Measurements from ENCODE around the gene THAP10.

Gene THAP10

DNA sequence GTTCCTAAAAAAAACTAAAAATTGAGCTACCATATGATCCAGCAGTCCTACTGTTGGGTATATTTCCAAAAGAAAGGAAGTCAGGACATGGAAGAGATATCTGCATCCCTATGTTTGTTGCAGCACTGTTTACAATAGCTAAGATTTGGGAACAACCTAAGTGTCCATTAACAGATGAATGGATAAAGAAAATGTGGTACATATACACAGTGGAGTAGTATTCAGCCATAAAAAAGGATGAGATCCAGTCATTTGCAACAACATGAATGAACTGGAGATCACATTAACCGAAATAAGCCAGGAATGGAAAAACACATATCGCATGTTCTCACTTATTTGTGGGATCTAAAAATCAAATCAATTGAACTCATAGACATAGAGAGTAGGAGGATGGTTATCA, 29.9 kb upstream of the THAP10 start:
- Histone ChIP-seq H3K27ac (ENCODE audit: extremely low read depth, low read depth, low read length) (no peak overlapping the region), H3K4me1 (ENCODE audit: control insufficient read depth, insufficient read depth, low read length) (no peaks in the 10 kb centered on the region), H3K4me3 (ENCODE audit: low read depth, low read length) (no peak overlapping the region), H3K36me3 (ENCODE audit: control insufficient read depth in 2 of 2, insufficient read depth in 1 of 2, low read length in 2 of 2) (no peaks in the 10 kb centered on the region), H3K9me3 (ENCODE audit: control insufficient read depth, insufficient read depth, low read depth, low read length) (no peaks in the 10 kb centered on the region)
- POLR2A ChIA-PET, result no interaction called here
- no peak for TF ChIP-seq MEIS1 (CRISPR knock-in tag; IDR thresholded peaks at IDR 0.05; ENCODE audit: borderline replicate concordance)
- no peak for TF ChIP-seq ZNF76 (tag by site-specific recombination; IDR thresholded peaks at IDR 0.05; ENCODE audit: borderline replicate concordance, low read depth)
- TF ChIP-seq, protein P1, sequence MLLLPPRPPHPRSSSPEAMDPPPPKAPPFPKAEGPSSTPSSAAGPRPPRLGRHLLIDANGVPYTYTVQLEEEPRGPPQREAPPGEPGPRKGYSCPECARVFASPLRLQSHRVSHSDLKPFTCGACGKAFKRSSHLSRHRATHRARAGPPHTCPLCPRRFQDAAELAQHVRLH (tag by site-specific recombination; IDR thresholded peaks at IDR 0.05), result peak; percentile 65; the same call in 1 of the 2 replicates
- TF ChIP-seq ZBTB8A (tag by site-specific recombination; IDR thresholded peaks at IDR 0.05), result no peak
- no peak for TF ChIP-seq SP7 (tag by site-specific recombination; IDR thresholded peaks at IDR 0.05)
- TF ChIP-seq, protein P2, sequence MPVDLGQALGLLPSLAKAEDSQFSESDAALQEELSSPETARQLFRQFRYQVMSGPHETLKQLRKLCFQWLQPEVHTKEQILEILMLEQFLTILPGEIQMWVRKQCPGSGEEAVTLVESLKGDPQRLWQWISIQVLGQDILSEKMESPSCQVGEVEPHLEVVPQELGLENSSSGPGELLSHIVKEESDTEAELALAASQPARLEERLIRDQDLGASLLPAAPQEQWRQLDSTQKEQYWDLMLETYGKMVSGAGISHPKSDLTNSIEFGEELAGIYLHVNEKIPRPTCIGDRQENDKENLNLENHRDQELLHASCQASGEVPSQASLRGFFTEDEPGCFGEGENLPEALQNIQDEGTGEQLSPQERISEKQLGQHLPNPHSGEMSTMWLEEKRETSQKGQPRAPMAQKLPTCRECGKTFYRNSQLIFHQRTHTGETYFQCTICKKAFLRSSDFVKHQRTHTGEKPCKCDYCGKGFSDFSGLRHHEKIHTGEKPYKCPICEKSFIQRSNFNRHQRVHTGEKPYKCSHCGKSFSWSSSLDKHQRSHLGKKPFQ (tag by site-specific recombination; IDR thresholded peaks at IDR 0.05), result no peak
- no peak for TF ChIP-seq KLF16 (tag by site-specific recombination; IDR thresholded peaks at IDR 0.05)
- peak; percentile 97 for TF ChIP-seq ZNF146 (tag by site-specific recombination; IDR thresholded peaks at IDR 0.05)
- no peak for TF ChIP-seq ZNF571 (tag by site-specific recombination; IDR thresholded peaks at IDR 0.05)
- TF ChIP-seq, protein P3, sequence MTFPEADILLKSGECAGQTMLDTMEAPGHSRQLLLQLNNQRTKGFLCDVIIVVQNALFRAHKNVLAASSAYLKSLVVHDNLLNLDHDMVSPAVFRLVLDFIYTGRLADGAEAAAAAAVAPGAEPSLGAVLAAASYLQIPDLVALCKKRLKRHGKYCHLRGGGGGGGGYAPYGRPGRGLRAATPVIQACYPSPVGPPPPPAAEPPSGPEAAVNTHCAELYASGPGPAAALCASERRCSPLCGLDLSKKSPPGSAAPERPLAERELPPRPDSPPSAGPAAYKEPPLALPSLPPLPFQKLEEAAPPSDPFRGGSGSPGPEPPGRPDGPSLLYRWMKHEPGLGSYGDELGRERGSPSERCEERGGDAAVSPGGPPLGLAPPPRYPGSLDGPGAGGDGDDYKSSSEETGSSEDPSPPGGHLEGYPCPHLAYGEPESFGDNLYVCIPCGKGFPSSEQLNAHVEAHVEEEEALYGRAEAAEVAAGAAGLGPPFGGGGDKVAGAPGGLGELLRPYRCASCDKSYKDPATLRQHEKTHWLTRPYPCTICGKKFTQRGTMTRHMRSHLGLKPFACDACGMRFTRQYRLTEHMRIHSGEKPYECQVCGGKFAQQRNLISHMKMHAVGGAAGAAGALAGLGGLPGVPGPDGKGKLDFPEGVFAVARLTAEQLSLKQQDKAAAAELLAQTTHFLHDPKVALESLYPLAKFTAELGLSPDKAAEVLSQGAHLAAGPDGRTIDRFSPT (tag by site-specific recombination; IDR thresholded peaks at IDR 0.05), result no peak
- TF ChIP-seq ZNF404 (tag by site-specific recombination; IDR thresholded peaks at IDR 0.05), result no peak
- no peak for TF ChIP-seq ZNF843 (tag by site-specific recombination; IDR thresholded peaks at IDR 0.05)
- TF ChIP-seq EGR2 (tag by site-specific recombination; IDR thresholded peaks at IDR 0.05; ENCODE audit: low read depth), result no peak
- CTCF ChIA-PET, result interaction anchor here (0.9 kb wide), 1 partner anchor 97 kb away, joined by 3 read pairs; no protein-coding TSS in a partner anchor

DNA sequence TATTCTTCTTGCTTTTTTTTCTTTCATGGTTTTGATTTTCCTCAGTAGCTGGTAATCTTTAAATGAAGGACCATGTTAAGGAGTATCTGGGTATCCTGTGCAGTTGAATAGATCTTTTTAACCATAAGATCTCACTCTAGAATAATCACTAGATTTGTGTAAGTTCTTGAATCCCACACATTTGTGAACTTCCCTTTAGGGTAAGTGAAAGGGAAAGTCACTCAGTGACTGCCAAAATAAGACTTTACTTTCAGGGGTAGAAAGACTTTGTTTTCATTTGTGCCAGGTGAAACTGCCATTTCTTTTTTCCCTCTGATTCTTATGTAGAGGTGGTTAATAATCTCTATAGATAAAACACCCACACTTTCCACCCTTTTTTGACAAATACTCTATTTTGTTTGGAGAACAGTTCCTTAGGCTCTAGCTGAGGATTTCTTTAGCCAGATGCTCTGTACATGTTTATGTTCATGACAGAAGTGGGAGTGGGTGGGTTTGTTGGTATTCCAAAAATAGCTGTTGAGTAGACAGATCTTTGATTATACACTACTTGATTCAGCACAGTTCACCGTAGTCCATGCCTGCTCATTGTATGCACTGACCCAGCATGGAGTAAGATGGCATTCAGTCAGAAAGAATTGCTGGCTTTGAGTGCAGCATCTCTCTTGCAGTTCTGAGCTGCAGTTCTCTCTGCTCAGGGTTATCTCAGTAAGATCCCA, 28.9 kb upstream of the THAP10 start:
- H3K9me3 ChIP-seq (ENCODE audit: control insufficient read depth, insufficient read depth, low read depth, low read length), result no peaks in the 10 kb centered on the region
- H3K27ac ChIP-seq (ENCODE audit: extremely low read depth, low read depth, low read length), result no peak overlapping the region
- ChIA-PET CTCF (interaction anchor here (1.5 kb wide), 1 partner anchor 14 kb away, joined by 5 read pairs; no protein-coding TSS in a partner anchor), POLR2A (no interaction called here)
- TF ChIP-seq EGR2 (tag by site-specific recombination; IDR thresholded peaks at IDR 0.05; ENCODE audit: low read depth), result peak; percentile 49
- TF ChIP-seq, protein P4, sequence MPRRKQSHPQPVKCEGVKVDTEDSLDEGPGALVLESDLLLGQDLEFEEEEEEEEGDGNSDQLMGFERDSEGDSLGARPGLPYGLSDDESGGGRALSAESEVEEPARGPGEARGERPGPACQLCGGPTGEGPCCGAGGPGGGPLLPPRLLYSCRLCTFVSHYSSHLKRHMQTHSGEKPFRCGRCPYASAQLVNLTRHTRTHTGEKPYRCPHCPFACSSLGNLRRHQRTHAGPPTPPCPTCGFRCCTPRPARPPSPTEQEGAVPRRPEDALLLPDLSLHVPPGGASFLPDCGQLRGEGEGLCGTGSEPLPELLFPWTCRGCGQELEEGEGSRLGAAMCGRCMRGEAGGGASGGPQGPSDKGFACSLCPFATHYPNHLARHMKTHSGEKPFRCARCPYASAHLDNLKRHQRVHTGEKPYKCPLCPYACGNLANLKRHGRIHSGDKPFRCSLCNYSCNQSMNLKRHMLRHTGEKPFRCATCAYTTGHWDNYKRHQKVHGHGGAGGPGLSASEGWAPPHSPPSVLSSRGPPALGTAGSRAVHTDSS (tag by site-specific recombination; IDR thresholded peaks at IDR 0.05), result no peak
- TF ChIP-seq, protein P5, sequence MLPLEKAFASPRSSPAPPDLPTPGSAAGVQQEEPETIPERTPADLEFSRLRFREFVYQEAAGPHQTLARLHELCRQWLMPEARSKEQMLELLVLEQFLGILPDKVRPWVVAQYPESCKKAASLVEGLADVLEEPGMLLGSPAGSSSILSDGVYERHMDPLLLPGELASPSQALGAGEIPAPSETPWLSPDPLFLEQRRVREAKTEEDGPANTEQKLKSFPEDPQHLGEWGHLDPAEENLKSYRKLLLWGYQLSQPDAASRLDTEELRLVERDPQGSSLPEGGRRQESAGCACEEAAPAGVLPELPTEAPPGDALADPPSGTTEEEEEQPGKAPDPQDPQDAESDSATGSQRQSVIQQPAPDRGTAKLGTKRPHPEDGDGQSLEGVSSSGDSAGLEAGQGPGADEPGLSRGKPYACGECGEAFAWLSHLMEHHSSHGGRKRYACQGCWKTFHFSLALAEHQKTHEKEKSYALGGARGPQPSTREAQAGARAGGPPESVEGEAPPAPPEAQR (tag by site-specific recombination; IDR thresholded peaks at IDR 0.05), result no peak
- peak; percentile 67; the same call in 1 of the 2 replicates for TF ChIP-seq PRDM1 (tag by site-specific recombination; IDR thresholded peaks at IDR 0.05)
- TF ChIP-seq ZNF223 (tag by site-specific recombination; IDR thresholded peaks at IDR 0.05), result no peak
- TF ChIP-seq ZNF626 (tag by site-specific recombination; IDR thresholded peaks at IDR 0.05), result no peak
- no peak for TF ChIP-seq ZNF791 (tag by site-specific recombination; IDR thresholded peaks at IDR 0.05)
- TF ChIP-seq ZIC2 (tag by site-specific recombination; IDR thresholded peaks at IDR 0.05), result no peak
- TF ChIP-seq ZNF239 (tag by site-specific recombination; IDR thresholded peaks at IDR 0.05), result no peak
- TF ChIP-seq ZFHX2 (tag by site-specific recombination; conservative IDR thresholded peaks at IDR 0.05), result peak; percentile 78
- no peak overlapping the region for H3K4me3 ChIP-seq (ENCODE audit: low read depth, low read length)
- no peaks in the 10 kb centered on the region for H3K36me3 ChIP-seq (ENCODE audit: control insufficient read depth in 2 of 2, insufficient read depth in 1 of 2, low read length in 2 of 2)
- H3K4me1 ChIP-seq (ENCODE audit: control insufficient read depth, insufficient read depth, low read length), result no peaks in the 10 kb centered on the region
